Stimulated activated CD4-positive, alpha-beta T cell treated with anti-CD3 and anti-CD28 coated beads, Interleukin-4, amount 100 ng/mL, for 24 hours (primary cell): Measurements from ENCODE around the gene RSPH1.

Source experiments
- DNase-seq: peaks from one replicate; pipeline ENCODE4 v3.0.0-alpha.2; 2020

The RSPH1 gene

DNA sequence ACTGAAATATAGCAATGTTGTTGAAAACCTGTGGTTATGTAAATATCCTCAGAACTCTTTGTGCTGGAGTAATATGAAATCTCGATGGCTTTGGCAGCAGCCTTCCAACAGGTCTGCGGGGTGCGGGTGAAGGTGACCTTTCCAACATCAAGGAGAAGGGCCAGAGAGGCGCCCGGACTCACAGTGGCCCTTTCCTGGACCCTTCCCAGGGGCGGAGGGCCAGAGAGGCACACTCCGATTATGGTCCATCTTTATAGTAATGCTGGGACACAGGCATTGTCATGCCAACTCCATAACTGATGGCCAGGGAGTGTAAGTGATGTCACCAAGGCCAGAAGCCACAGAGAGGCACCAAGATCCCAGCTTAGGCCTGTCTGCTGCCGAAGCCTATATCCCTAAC is 35.7 kb upstream of the RSPH1 start:
- no peak for DNase-seq

DNA sequence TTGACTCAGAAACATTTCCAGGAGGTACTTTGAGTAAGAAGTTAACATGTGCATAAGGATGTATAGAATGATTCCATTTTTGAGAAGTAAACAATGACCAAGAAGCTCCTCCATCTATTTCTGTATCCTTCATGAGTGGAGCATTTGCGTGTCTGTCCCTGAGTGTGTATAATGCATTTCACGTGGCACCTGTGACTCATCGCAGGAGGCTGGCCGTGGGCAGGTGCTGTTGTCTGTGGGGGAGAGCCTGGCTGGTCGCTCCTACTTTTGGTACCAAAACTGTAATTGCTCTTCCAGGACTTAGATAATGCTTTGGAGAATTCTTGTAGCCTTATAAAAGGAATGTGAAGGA is 34.1 kb upstream of the RSPH1 start:
- peak; percentile 28 for DNase-seq

DNA sequence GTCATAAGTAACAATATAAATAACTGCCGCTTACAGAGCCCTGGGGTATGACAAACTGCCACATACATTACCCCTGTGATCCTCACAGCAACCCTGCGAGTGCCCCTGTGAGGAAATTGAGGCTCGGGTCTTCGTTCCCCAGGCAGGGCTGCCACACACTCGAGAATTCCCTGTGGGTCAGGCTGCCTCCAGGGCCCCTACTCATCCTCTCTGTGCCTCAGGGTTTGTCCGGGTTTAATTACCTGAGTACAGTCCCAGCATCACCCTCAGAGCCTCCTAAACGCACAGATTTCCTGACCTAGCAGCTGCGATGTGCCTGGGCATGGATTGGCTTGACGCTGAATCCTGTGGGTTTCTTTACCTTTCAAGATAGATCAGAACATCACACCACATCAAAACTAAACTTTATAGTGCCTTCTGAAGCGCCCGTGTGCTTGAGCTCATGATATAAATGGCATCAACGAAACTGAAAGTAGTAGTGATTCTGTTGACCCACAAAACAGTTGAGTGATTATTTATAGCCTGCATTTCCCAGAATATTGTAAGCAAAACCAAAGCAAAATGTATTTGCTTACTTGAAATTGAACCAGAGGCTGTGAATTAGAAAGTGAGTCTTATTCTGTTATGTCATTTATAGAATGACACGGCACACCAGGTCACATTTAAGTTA is 31.6 kb upstream of the RSPH1 start:
- DNase-seq: peak; percentile 54

DNA sequence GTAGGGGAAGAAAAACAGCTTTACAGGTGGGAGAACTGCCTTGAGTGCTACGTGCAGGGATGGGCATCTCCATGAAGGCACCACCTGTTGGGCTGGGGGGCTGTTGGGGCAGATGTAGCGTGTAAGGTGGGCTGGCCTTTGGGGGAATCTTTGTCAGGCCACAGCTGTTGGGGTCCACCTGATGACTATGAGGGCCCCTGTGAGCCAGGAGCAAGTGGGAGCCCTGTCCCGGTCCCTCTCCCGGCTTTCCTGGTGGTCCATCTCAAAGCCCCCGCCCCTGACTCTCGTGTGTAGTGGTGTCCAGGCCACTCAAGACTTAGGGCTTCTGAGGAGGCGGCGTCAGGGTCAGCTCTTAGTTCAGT is 31.1 kb upstream of the RSPH1 start:
- DNase-seq: no peak

DNA sequence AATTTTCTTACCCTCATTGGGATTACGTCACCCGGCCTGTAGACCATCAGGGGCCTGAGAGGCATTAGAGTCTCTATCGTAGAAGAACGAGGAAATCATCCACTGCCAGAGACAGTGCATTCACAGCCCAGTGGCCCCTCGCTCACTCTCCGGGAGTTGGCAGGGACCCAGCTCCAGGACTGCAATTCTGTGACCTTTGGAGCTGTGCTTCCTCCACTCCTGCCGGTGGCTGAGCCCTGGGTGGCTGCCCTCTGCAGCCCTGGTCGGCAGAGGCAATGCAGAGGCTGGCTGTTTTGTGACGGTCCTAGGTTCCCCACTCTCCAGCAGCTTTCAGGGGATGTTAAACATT is 30.3 kb upstream of the RSPH1 start:
- no peak for DNase-seq

DNA sequence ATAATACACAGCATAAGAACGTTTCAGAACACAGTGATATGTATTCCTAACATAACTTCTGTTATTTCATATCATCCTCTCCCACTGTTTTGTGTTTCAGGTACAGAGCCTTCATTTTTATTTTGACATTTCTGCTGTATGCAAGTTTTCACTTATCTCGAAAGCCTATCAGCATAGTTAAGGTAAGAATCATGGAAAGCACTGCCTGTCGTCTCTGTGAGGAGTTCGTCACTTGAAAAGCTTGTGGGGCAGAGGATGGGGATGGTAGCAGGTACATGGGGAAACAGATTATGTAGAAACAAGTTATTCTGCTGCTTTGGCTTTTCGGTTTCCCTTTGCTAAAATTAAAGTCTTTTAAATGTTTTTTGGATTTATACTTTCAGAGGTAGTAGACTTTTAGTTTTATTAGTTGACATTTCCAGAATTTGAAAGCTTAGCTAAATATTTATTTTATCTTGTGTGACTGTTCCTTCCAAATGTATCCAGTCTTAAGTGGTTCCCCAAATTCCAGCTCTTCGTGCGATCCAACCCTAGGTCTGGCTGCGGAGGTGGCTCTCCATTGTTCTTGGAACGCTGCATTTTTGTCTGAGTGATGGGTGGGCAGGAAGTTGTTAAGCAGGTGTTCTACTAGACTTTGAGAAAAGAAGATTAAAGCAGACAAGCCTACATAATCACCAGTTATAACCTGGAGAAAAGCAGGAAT is 29.8 kb upstream of the RSPH1 start:
- DNase-seq: no peak

DNA sequence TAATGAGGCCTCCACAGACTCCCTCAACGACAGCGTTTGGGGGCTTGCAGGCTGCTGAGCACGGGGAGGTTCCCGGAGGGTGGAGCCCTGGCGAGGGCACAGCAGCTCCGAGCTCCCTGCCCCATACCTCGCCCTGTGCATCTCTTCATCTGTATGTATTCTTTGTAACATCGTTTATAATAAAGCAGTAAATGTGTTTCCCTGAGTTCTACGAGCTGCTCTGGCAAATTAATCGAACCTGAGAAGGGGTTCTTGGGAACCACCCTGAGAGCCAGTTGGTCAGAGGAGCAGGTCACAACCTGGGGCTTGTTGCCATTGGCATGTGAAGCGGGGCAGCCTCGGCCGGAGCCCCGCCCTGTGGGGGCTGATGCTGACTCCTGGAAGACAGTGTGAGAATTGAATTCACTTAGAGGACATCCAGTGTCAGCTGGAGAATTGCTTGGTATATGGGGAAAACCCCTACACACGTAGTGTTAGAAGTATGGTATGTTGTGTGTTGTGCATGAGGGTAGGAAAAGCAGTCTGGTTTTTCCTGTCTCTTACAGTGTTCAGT is 29.1 kb upstream of the RSPH1 start:
- no peak for DNase-seq

DNA sequence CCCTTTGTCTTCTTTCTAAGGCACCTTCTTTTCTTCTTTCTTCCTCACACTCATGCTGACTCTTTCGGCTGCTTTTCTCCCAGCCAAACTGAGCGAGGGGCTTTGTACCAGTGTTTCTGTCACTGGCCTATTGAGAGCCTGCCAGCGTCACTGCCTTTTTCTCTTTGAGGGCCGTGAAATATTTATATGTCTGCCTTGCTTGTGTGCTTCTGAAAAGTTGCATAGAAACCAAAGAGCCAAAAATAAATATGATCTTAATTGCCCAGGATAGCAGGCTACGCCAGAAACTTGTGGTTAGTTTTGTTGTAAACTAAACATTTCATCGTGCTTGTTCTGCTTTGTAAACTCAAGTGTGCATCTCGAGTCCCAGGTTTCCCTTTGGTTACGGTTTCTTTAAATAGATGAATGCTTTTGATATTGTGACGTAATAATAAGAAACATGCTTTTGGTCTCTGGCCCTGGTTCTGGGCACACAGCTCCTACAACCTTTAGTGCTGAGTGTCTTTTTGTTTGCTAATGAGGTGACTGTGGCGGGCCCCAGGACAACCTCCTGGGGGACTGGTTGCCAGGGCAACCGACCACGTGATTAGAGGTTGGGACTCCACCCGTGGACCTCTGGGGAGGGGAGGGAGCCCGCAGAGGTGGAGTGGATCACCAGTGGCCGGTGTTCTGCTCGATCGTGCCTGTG is 28.5 kb upstream of the RSPH1 start:
- no peak for DNase-seq

DNA sequence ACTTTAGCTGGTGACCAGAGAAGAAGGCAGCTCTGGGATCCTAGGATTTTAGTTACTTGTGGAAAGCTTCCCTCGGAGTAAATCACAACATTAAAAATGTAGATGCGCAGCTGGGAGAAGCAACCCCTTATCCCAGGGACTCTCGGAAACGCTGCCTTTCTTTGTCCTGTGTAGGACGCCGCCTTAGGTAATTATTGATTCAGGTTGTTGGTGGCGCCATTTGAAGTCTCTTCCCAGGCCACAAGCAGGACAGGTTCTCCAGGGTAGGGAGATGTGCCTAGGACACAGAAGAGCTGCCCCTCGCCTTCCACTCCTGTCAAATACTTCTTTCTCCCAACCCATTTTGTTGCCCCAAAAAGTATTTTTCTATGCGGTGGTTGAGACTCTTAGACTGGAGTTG is 27.9 kb upstream of the RSPH1 start:
- no peak for DNase-seq

DNA sequence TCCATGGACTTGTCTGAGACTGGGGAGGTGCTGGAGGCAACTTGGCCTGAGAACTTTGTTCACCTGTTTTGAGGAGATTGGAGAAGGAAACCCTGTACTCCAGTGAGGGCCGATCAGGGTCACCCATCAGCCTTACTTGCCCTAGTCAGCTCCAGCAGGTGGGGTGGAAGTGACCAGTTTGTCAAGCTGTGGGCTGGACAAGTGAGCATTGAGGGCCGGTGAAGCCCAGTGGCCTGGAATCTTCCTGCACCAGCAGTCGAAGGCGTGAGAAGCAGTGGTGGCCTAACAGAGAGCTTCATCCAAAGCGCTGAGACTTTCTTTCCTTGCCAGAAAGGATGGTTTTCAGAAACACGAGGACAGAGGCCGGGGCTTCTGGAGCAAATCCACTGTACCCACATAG is 27.2 kb upstream of the RSPH1 start:
- no peak for DNase-seq

DNA sequence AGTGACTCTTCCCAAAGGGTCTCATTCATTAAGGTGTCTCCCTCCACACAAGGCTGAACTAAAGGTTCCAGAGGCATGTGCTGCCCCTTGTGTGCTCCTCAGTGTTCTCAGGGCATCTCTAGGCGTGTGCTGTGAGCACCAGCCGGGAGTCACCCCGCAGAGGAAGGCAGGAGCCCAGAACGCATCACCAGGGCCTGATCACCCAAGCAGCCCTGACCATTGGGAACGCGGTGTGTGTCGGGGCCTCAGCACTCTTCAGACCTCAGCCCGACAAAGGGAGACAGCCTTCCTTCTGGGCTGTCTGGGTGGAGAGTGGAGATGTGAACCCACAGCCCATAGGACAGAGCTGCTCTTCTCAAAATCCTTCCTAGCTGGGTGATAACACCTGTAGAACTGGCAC is 26.7 kb upstream of the RSPH1 start:
- no peak for DNase-seq

DNA sequence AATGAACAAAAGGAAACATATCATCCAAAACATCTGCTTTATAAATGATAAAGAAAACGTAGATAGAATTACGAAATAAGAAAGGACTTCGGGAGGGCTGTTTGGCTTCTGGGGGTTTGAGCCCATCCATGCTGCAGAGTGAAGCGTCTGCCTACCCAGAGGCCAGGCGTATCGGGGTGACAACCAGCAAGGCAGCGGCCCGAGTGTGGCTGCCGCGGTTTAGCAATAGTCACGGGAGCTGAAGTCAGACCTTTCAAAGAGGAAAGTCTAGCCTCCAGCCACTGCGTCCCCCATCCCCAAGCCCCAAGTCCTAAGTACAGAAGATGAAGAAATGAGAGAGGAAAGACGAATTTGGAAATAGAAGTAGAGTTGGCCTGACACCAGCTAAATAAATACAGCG is 26.2 kb upstream of the RSPH1 start:
- DNase-seq: no peak

DNA sequence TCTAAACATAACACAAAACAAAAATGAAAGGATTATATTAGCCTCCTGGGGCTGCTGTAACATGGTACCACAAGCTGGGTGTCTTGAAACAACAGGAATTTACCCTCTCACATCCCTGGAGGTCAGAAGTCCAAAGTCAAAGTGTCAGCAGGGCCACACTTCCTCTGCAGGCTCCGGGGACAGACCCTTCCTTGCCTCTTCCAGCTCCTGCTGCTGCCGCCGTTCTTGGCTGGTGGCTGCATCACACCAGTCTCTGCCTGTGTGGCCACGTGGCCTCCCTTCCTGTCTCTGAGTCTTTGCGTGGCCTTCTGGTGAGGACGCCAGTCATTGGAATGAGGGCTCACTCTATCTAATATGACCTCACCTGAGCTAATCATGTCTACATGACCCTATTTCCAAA is 25.8 kb upstream of the RSPH1 start:
- DNase-seq: no peak

DNA sequence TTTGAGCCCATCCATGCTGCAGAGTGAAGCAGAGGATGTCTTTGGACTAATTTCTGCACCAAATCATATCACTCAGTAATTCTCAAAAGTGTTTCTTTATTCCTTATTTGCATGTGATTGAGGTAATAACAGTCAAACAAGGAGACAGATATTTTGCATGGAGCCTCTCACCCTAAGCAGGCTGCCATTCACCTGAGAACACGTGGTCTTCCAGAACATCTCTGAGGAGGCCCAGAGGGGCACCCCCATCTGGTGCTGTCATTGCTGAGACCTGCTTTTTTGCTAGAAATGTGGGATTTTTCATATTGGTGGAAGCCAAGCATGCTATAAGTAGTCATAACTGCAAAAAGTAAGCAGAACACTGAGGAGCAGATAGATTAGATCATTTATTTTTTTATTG is 25.4 kb upstream of the RSPH1 start:
- DNase-seq: no peak

DNA sequence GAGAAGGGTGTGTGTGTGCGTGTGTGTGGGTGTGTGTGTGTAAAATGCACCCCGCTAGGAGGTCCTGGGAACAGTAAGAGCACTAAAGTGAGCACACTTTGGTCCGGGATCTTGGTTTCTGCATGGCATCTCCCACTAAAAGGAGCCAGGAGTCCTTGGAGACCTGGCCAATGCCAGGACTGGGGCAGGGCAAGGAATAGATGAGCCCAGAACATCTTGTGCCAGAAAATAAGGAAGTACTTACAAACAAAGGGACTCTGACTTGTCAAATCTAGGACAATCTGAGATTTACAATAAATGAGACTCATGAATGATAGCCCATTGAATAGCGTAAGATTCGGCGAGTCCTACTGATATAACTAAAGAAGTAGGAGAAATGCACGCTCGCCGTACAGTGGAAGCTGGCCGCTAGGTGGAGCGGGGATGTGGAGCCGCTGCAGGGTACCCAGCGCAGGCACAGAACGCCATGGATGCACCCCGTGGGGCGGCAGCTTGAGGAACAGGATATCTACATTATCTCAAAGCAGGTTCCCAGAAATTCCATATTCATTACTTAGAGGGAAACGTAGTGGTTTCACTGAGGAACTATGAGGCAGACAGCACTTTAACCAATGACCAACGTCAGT is 24.7 kb upstream of the RSPH1 start:
- DNase-seq: no peak

DNA sequence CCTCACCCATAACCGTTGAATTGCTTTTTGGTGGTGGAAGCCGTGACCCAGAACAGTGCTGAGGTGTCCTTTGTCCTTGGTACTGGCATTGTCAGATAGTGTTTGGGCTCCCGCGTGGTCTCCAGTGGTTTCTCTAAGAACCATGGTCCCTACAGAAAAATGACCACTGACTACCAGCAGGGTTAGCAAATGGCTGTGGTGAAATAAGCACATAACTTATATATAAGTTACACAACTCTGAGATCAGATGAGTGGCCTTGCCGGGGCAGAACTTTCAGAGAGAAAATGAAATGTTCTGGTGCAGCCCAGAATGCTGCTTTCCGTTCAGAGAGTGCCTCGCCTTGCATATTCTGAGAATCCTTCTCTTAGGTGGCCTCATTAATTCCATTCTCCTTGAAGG is 22.6 kb upstream of the RSPH1 start:
- no peak for DNase-seq

DNA sequence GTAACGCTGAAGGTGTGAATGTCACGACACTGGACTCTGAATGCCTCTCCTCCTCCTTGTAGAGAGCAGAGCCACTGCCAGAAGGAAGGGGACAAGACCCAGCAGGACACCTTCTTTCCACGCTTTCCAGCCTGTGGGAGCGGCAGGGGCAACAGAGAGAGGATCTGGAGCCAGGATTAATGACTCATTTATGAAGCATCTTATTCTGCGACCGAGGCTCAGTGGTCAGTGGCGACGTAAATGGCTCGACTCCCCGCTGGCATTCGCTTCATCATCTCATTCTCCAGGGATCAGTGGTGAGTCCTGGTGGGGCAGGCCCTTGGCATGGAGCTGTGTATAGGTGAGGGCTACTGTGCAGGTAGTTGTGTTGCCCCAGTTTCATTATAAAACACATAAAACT is 22.2 kb upstream of the RSPH1 start:
- DNase-seq: no peak

DNA sequence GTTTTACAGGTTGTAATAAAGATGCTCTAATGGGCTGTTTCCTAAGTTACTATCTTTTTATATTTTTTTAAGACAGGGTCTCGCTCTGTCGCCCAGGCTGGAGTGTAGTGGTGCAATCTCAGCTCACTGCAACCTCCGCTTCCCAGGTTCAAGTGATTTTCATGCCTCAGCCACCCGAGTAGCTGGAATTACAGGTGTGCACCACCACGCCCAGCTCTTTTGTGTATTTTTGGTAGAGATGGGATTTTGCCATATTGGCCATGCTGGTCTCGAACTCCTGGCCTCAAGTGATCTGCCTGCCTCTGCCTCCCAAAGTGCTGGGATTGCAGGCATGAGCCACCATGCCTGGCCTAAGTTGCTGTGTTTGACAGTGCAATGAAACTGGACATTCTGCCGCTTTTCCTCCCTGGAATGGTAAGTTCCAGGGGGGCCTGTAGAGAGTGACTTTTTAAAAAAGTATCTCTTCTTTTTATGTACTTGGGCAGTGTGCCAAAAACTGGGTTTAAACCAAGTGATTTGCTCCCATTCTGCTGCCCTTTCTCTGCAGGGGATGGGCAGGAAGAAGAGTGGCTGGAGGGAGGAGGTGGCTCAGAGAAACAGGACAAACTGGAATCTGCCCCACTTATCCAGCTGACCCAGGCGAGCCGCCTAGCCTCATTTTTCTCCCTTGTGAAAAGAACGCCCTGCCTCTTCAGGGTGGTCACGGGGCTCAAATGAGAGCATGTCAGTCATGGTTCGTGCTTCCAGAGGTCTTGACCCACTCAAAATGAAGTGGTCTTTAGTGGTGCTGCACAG is 19.9 kb upstream of the RSPH1 start:
- DNase-seq: no peak

DNA sequence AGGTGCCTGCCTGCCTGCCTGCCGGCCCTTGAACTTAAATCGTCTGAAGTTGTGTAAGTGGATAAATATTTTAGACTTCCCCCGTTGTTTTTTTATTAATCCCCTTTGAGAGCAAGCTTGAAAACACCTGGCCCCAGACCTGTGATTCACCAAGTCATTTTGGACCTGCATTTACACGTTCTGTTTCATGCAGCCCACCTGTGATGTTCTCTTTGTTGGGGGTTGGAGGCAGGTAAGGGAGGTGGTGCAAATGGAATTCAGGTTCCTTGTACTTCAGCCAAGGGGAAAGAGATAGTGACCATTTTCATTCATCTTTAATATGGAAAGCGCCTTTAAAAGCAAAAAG is 18.8 kb upstream of the RSPH1 start:
- DNase-seq: no peak

DNA sequence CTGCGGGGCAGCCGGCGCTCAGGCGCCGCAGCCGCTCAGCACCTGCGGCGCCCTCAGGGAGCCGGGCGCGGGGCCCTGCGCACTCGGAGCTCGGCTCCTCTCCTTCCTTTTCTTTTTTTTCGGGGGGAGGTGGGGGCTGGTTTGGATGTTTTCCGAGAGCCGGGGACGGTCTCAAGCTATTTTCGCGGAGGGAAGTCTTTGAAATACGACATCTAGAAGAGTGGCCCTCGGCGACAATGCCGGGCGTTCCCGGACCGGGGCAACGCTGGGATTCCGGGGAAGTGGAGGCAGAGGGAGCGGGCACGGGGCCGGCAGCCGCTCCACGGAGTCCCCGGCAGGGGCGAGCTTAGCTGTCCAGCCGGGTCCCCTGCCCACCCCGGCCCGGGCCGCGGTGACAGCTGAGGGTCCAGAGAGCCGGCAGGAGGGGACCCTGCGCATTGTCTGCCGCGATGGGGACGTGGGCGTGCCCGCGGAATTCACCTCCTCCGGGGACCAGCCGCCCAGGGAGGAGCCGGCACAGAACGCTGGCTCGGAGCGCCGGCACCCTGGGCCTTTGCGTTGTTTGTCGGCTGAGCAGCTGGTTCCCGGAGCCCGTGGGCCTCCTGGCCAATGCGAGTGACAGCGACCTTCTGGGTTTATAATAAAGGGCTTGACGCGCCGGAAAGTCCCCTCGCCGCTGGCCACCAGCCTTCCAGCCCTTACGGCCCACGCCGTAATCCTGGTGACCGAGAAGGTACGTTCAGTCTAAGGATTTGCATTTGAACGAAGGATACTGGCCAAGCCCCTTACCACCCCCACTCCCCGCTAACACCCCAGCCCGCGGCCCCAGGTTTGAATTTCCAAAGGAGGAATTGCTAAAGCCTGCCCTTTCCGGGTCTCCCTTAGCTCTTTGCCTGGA is 18.2 kb upstream of the RSPH1 start:
- peak; percentile 68 for DNase-seq

DNA sequence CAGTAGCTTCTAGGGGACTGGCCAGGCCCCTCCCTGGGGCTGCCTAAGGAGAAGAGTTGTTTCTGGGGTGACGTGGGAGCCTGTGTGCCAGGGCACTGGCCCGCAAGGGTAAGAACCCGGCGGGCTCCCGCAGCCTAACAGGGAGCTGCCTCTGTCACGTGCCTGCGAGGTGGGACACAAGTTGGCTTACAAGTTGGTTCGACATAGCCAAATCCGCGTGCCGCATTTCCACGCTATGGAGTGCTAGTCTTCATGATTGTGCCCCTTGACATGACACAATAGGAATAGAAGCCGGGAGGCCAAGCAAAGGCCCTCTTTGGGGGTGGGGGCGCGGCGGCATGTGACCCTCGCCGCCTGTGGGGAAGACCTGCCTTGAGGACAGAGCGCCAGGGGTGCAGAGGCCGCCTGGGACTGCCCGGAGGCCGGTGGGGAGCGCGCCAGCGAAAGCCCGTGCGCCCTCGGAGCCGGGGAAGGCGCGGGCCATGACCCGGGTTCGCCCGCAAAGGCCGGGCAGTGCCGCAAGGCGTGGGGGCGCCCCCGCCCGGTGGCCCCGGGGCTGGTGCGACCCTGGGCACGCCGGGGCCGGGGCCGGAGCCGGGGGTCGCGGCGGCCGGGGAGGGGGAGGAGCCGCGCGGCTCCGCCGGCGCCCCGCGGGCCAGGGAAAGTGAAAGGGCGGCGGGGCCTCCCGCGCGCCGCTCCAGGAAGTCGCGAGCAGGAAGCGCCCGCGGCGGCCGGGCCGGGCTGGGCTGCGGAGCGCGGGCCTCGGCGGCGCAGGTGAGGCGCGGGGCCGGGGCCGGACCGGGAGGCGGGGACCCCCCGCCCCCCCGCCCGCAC is 17.3 kb upstream of the RSPH1 start, which contains the start of gene SLC37A1:
Gene SLC37A1 (plus strand): TSS at position 702 of the 834 bp plus-strand sequence. CDS start 4,603 bp downstream, outside the sequence.
- DNase-seq: peak; percentile 33
